ENCODE data around the gene MOSPD2. TPM values are rescaled to one million over a fixed set of nuclear protein-coding genes. Genes with fewer than 3 reads are reported as not detected.

Gene MOSPD2
- total and polyA plus RNA-seq, 2 donors (not counting 3 experiments of a cell fraction or from before 2014, with no cell fraction given): 4.9 to 14.9 TPM

DNA sequence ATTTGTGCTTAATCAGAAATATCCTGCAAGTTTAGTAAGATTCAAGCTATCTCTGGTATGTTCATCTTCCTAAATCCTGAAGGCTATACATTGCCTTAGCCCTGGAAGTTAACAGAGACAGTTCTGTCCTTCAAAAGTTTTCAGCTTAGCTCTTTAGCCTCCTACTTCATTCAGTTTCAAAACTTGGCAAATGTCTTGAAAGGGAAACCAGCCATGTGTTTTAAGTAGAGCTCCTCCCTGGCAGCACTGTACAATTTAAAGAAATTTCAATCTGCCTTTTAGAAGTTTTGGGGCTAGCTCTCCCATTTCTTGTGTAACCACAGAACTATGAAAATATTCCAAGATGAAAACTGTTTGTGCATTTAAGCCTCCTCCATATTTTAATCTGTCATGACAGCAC lies 47.4 kb upstream of the MOSPD2 start:
- H3K9me1 ChIP-seq (replicated peaks; ENCODE audit: control insufficient read depth, extremely low read depth, insufficient read depth, low read length): no peaks in the 10 kb centered on the region
- CTCF ChIA-PET: interaction anchor here (0.7 kb wide), 1 partner anchor 32 kb away, joined by 3 read pairs; no protein-coding TSS in a partner anchor
- FAIRE-seq: no peak

More for the DNA sequence above, 47.4 kb upstream of the MOSPD2 start:
- no peak overlapping the region for H3K4me3 ChIP-seq (replicated peaks in 1 of 3; ENCODE audit: insufficient read depth in 1 of 3, low read depth in 1 of 3, low read length in 3 of 3)
- no peak for DNase-seq (ENCODE audit: low read depth, low spot score)
- BruUV-seq (replicated peaks): no TSS peak
- no peaks in the 10 kb centered on the region for H3K27me3 ChIP-seq (ENCODE audit: control insufficient read depth in 2 of 2, insufficient read depth in 2 of 2, low read length in 2 of 2)
- no peak overlapping the region for H3K27ac ChIP-seq (ENCODE audit: insufficient read depth, low read depth, low read length)
- H3K36me3 ChIP-seq (ENCODE audit: control insufficient read depth in 2 of 2, extremely low read depth in 1 of 2, insufficient read depth in 2 of 2, low read length in 2 of 2): no peaks in the 10 kb centered on the region
- no peaks in the 10 kb centered on the region for H3K79me2 ChIP-seq (ENCODE audit: control insufficient read depth, insufficient read depth, low read length)
- no peak for TF ChIP-seq POLR2A (IDR thresholded peaks at IDR 0.05; ENCODE audit: low read depth, low read length)
- no peak for TF ChIP-seq MYC (IDR thresholded peaks at IDR 0.05; ENCODE audit: low read depth, low read length)
- TF ChIP-seq, protein P1, sequence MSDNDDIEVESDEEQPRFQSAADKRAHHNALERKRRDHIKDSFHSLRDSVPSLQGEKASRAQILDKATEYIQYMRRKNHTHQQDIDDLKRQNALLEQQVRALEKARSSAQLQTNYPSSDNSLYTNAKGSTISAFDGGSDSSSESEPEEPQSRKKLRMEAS (IDR thresholded peaks at IDR 0.05; ENCODE audit: insufficient read depth, insufficient read length): no peak
- TF ChIP-seq EZH2 (IDR thresholded peaks at IDR 0.05; ENCODE audit: borderline replicate concordance, low read depth, low read length, severe bottlenecking): no peak
- TF ChIP-seq GATA2 (IDR thresholded peaks at IDR 0.05; ENCODE audit: insufficient read depth, insufficient read length, low read depth, low read length): no peak
- TF ChIP-seq FOS (IDR thresholded peaks at IDR 0.05; ENCODE audit: borderline replicate concordance, insufficient read depth, low read length): no peak
- TF ChIP-seq POLR2AphosphoS5 (IDR thresholded peaks at IDR 0.05; ENCODE audit: insufficient read depth, low read depth, low read length): no peak
- TF ChIP-seq, protein P2, sequence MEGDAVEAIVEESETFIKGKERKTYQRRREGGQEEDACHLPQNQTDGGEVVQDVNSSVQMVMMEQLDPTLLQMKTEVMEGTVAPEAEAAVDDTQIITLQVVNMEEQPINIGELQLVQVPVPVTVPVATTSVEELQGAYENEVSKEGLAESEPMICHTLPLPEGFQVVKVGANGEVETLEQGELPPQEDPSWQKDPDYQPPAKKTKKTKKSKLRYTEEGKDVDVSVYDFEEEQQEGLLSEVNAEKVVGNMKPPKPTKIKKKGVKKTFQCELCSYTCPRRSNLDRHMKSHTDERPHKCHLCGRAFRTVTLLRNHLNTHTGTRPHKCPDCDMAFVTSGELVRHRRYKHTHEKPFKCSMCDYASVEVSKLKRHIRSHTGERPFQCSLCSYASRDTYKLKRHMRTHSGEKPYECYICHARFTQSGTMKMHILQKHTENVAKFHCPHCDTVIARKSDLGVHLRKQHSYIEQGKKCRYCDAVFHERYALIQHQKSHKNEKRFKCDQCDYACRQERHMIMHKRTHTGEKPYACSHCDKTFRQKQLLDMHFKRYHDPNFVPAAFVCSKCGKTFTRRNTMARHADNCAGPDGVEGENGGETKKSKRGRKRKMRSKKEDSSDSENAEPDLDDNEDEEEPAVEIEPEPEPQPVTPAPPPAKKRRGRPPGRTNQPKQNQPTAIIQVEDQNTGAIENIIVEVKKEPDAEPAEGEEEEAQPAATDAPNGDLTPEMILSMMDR (IDR thresholded peaks at IDR 0.05; ENCODE audit: extremely low read depth in 1 of 2, insufficient read depth in 1 of 2, low read depth in 1 of 2, low read length in 2 of 2): no peak
- TF ChIP-seq JUN (IDR thresholded peaks at IDR 0.05; ENCODE audit: borderline replicate concordance, insufficient read depth, insufficient read length, low read depth): no peak
- H3K9ac ChIP-seq (replicated peaks; ENCODE audit: extremely low read depth, insufficient read depth, low read length): no peak overlapping the region
- POLR2A ChIA-PET: no interaction called here
- no peaks in the 10 kb centered on the region for H3K4me1 ChIP-seq (ENCODE audit: control insufficient read depth, extremely low read depth, insufficient read depth, low read length)
- no peaks in the 10 kb centered on the region for H4K20me1 ChIP-seq (replicated peaks; ENCODE audit: control insufficient read depth, extremely low read depth, insufficient read depth, low read length)
- intact Hi-C loops (cut with micrococcal nuclease) (no loop called here), dilution Hi-C loops (cut with MboI; ENCODE audit: extremely low pct_ligation_motif_present, low sequenced_read_pairs) (no loop called here)
- H2AFZ ChIP-seq (ENCODE audit: low read depth, low read length): no peak overlapping the region
- H3K9me3 ChIP-seq (replicated peaks; ENCODE audit: control insufficient read depth, insufficient read depth, low read length): no peaks in the 10 kb centered on the region
- H3K4me2 ChIP-seq (ENCODE audit: insufficient read depth, low read length): no peak overlapping the region

Measured in endothelial cell of umbilical vein (primary cell).